OCI-LY3 (cell line): ENCODE data around the gene ZNF334.

Source experiments
- H2AFZ ChIP-seq: fragments of 200-600, 300-600 bp; shearing (Covaris generic); 2 replicates; pipeline ENCODE4 v1.6.0; 2014; ENCODE audit warnings: antibody characterized with exemption, low read depth, low read length
- H3K27ac ChIP-seq: fragments of 200-600, 300-600 bp; sonication (generic); 2 replicates; pipeline ENCODE4 v1.5.1; 2014; ENCODE audit warnings: mild to moderate bottlenecking, low read length, moderate library complexity, mixed read lengths
- H3K27me3 ChIP-seq: fragments of 200-600, 300-600 bp; sonication (generic); 2 replicates; pipeline ENCODE4 v1.6.1; 2014; ENCODE audit warnings: low read depth, low read length, mixed read lengths
- H3K36me3 ChIP-seq: fragments of 200-600, 300-600 bp; sonication (generic); replicated peaks from 2 replicates; pipeline ENCODE3; 2014; ENCODE audit warnings: low read depth, low read length, mixed read lengths
- H3K4me1 ChIP-seq: fragments of 300-600, 200-600 bp; sonication (generic); 2 replicates; pipeline ENCODE4 v1.6.1; 2014; ENCODE audit warnings: low read length, mixed read lengths
- H3K4me2 ChIP-seq: fragments of 200-600, 300-600 bp; sonication (generic); 2 replicates; pipeline ENCODE4 v1.6.1; 2014; ENCODE audit warnings: low read length, mixed read lengths
- H3K4me3 ChIP-seq: fragments of 300-600, 200-600 bp; sonication (generic); 2 replicates; pipeline ENCODE4 v1.5.1; 2014; ENCODE audit warnings: antibody characterized with exemption, mild to moderate bottlenecking, low read length, moderate library complexity
- H3K79me2 ChIP-seq: fragments of 300-600, 200-600 bp; shearing (Covaris generic); 2 replicates; pipeline ENCODE4 v1.6.1; 2014; ENCODE audit warnings: mild to moderate bottlenecking, low read length, mixed read lengths
- H3K9ac ChIP-seq: fragments of 300-600, 200-600 bp; shearing (Covaris generic); 2 replicates; pipeline ENCODE4 v1.6.0; 2014; ENCODE audit warnings: mild to moderate bottlenecking, low read length, moderate library complexity
- H3K9me3 ChIP-seq: fragments of 200-600, 300-600 bp; shearing (Covaris generic); 2 replicates; pipeline ENCODE4 v1.6.1; 2014; ENCODE audit warnings: low read length, mixed read lengths; ENCODE audit not compliant: insufficient read depth
- H4K20me1 ChIP-seq: fragments of 200-600, 300-600 bp; sonication (generic); 2 replicates; pipeline ENCODE4 v1.6.1; 2016; ENCODE audit warnings: low read length, mixed read lengths; ENCODE audit not compliant: insufficient read depth
- EZH2phosphoT487 ChIP-seq: fragments of 200-600 bp; shearing (Covaris generic); IDR thresholded peaks from 2 replicates; pipeline ENCODE4 v1.6.1; 2018; ENCODE audit warnings: antibody characterized with exemption, mixed run types, low read depth
- TF ChIP-seq, protein P1 (sequence below): fragments of 200-600, 300-600 bp; sonication (generic); IDR thresholded peaks from 2 replicates; pipeline ENCODE4 v1.5.1; 2014; ENCODE audit warnings: antibody characterized with exemption, low read length, low read depth

Gene ZNF334

DNA sequence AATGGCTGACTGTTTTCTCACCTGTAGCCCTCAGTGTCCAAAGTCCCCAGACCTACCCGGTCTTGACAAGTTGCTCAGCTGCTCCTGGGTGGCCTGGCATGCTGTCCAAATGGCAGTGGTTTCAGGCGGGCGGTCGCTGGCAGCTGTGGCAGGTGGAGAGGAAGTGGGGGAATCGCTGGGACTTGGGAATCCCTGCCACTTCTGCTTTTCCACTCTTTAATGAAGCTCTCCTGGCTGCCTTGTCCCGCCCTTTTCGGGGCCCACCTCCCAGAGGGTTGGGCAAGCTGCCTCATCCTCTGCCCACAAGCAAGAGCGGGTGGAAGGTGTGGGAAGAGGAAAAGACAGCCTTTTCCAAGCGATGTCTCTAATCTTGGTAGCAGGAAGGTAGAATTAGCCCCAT is 37.1 kb upstream of the ZNF334 start, which contains the start of gene OCSTAMP:
OCSTAMP (minus strand) TSS at position 194 of the 400 bp plus-strand sequence; CDS start at position 100, 94 bp downstream.
- Histone ChIP-seq H3K79me2 (no peaks in the 10 kb centered on the region), H2AFZ (no peak within 1 kb of the TSS), H3K27ac (no peak within 1 kb of the TSS), H3K4me3 (no peak within 1 kb of the TSS), H3K4me1 (peaks cover 17% of the 10 kb centered on the region), H4K20me1 (no peaks in the 10 kb centered on the region), H3K36me3 (no peaks in the 10 kb centered on the region), H3K9ac (no peak within 1 kb of the TSS), H3K4me2 (no peak within 1 kb of the TSS), H3K27me3 (peaks cover 25% of the 10 kb centered on the region; the same call in 1 of the 2 replicates), H3K9me3 (no peaks in the 10 kb centered on the region)
- no peak for TF ChIP-seq EZH2phosphoT487
- TF ChIP-seq, protein P1, sequence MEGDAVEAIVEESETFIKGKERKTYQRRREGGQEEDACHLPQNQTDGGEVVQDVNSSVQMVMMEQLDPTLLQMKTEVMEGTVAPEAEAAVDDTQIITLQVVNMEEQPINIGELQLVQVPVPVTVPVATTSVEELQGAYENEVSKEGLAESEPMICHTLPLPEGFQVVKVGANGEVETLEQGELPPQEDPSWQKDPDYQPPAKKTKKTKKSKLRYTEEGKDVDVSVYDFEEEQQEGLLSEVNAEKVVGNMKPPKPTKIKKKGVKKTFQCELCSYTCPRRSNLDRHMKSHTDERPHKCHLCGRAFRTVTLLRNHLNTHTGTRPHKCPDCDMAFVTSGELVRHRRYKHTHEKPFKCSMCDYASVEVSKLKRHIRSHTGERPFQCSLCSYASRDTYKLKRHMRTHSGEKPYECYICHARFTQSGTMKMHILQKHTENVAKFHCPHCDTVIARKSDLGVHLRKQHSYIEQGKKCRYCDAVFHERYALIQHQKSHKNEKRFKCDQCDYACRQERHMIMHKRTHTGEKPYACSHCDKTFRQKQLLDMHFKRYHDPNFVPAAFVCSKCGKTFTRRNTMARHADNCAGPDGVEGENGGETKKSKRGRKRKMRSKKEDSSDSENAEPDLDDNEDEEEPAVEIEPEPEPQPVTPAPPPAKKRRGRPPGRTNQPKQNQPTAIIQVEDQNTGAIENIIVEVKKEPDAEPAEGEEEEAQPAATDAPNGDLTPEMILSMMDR = no peak

DNA sequence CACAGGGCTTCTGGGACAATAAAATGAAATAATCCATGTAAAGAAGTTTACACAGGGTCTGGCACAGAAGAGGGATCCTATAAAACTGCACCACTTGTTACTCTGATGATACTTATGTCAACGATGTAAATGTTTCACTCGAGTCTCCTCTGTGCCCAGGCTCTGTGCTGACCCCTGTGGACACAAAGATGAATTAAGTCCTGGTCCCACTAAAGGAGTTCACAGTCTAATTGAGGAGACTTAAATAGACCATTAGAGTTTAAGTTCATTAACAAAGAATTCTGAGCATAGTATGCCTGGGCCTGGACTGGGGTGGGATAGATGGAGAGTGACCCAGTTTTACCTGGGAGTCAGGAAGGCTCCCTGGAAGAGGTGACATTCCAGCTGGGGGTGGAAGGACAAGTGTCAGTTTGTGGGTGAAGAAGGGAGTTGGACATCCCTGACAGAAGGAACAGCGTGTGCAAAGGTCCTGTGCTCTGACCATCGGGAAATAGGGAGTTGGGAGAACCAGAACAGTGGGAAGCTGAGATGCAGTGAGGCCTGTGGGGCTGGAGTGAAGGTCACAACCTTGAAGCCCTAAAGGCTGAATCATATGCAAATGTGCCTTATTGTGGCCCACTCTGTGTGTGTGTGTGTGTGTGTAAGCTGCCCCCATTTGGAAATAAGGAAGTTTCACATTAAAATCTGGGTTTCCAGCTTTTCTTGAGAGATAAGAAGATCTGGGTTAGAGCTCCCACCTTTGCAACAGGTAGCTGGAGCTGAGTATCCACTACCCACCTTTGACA is 36.0 kb upstream of the ZNF334 start:
- Histone ChIP-seq H4K20me1 (0 out of 2 replicates have a peak, but pooled peaks cover 3% of the 10 kb centered on the region), H3K4me1 (peaks cover 25% of the 10 kb centered on the region), H3K27me3 (peaks cover 24% of the 10 kb centered on the region; the same call in 1 of the 2 replicates), H3K27ac (no peak overlapping the region), H3K4me2 (no peak overlapping the region), H3K36me3 (no peaks in the 10 kb centered on the region), H3K9me3 (no peaks in the 10 kb centered on the region), H3K4me3 (no peak overlapping the region), H3K79me2 (no peaks in the 10 kb centered on the region), H3K9ac (no peak overlapping the region), H2AFZ (no peak overlapping the region)
- TF ChIP-seq EZH2phosphoT487 = no peak
- TF ChIP-seq, protein P1 = no peak

- Histone ChIP-seq H3K27ac (no peak overlapping the region), H3K4me2 (no peak overlapping the region), H3K9me3 (no peaks in the 10 kb centered on the region), H3K79me2 (no peaks in the 10 kb centered on the region), H2AFZ (no peak overlapping the region), H4K20me1 (0 out of 2 replicates have a peak, but pooled peaks cover 3% of the 10 kb centered on the region), H3K4me1 (peaks cover 25% of the 10 kb centered on the region), H3K4me3 (no peak overlapping the region), H3K27me3 (peaks cover 24% of the 10 kb centered on the region; the same call in 1 of the 2 replicates), H3K36me3 (no peaks in the 10 kb centered on the region), H3K9ac (no peak overlapping the region)
- TF ChIP-seq EZH2phosphoT487 = no peak
- TF ChIP-seq, protein P1 = no peak
These were observed 35.3 kb upstream of the ZNF334 start for GRCh38 chr20:46548688-46549087.

GRCh38 chr20:46547995-46548394 is 34.6 kb upstream of the ZNF334 start:
- no peaks in the 10 kb centered on the region for H3K36me3 ChIP-seq
- no peaks in the 10 kb centered on the region for H3K79me2 ChIP-seq
- H3K27ac ChIP-seq = no peak overlapping the region
- H3K4me1 ChIP-seq = peaks cover 20% of the 10 kb centered on the region
- H3K4me3 ChIP-seq = no peak overlapping the region
- H3K4me2 ChIP-seq = no peak overlapping the region
- no peaks in the 10 kb centered on the region for H3K9me3 ChIP-seq
- 0 out of 2 replicates have a peak, but pooled peaks cover 3% of the 10 kb centered on the region for H4K20me1 ChIP-seq
- TF ChIP-seq, protein P1 = no peak
- no peak for TF ChIP-seq EZH2phosphoT487
- peaks cover 24% of the 10 kb centered on the region; the same call in 1 of the 2 replicates for H3K27me3 ChIP-seq
- H2AFZ ChIP-seq = no peak overlapping the region
- H3K9ac ChIP-seq = no peak overlapping the region
